Fibroblast of lung (primary cell): ENCODE data around the gene SRSF3.

ENCODE experiments used
- CTCF ChIP-seq, 2 donors: IDR thresholded peaks in 1 of 2; conservative IDR thresholded peaks in 1 of 2; 1 replicate in 1 of 2; 2 replicates in 1 of 2; pipeline ENCODE4 v1.5.1; 2011 to 2012; ENCODE audit warnings: low read length in 2 of 2, control low read depth in 1 of 2, inconsistent platforms in 1 of 2, low read depth in 1 of 2, mild to moderate bottlenecking in 1 of 2
- EZH2 ChIP-seq: IDR thresholded peaks from 2 replicates; pipeline ENCODE4 v1.5.1; 2012; ENCODE audit warnings: low read length, control low read depth, mild to moderate bottlenecking; ENCODE audit errors: missing control alignments

- TF ChIP-seq CTCF (conservative IDR thresholded peaks at IDR 0.05 in 1 of 2, IDR thresholded peaks at IDR 0.05 in 1 of 2; ENCODE audit: low read depth in 1 of 2, low read length in 2 of 2), result no peak
- TF ChIP-seq EZH2, result no peak
Measured at GRCh38 chr6:36594816-36595643, 868 bp downstream of the SRSF3 start.
